Kidney capillary endothelial cell (primary cell): ENCODE measurements around the gene MMP17.
A peak's percentile ranks its signal among the peaks of the same experiment; 100 is the strongest.

ENCODE experiments used
- DNase-seq: peaks from one replicate; pipeline ENCODE4 v3.0.0-alpha.2; 2018; ENCODE audit warnings: low spot score

The MMP17 gene

DNA sequence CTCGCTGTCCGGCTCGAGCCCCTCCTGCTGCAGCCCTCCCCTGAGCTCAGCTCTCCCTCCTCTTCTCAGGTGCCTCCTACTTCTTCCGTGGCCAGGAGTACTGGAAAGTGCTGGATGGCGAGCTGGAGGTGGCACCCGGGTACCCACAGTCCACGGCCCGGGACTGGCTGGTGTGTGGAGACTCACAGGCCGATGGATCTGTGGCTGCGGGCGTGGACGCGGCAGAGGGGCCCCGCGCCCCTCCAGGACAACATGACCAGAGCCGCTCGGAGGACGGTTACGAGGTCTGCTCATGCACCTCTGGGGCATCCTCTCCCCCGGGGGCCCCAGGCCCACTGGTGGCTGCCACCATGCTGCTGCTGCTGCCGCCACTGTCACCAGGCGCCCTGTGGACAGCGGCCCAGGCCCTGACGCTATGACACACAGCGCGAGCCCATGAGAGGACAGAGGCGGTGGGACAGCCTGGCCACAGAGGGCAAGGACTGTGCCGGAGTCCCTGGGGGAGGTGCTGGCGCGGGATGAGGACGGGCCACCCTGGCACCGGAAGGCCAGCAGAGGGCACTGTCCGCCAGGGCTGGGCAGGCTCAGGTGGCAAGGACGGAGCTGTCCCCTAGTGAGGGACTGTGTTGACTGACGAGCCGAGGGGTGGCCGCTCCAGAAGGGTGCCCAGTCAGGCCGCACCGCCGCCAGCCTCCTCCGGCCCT is 22.8 kb downstream of the MMP17 start:
- peak; percentile 31 for DNase-seq

DNA sequence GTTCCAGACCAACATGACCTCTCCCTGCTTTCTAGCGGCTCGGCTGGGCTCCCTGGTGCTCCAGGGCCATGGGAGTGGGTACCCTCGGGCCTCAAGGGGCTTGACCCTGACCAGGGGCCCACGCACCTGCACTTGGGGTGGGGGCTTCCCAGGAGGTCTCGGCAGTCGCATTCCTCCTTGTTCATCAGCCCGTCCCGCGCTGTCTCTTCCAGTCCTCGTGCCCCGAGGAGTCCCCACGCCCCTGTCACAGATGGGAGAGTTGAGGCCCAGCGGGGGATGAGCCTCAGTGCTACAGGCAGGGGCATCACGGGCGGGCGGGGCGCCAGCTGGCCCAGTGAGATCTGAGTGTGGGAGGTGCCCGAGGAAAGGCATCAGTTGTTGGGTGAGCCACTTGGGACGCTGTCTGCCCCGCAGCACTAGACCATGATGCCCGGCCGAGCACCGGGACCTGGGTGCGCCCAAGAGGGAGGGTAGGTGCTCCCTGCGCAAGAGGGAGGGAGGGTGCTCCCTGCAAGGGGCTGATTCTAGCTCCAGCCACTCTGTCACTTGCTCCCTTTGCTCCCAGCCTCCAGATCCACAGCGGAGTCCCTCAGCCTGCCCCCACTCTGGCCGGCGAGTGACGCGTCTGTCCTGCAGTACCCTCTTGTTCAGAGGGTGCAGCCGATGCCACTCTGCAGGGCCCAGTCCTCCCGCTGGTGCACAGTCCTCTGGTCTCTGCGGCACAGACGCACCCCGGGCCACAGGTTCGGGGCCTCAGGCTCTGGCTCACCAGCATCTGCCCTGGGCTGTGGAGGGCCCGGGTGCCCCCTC is 23.8 kb downstream of the MMP17 start:
- no peak for DNase-seq

DNA sequence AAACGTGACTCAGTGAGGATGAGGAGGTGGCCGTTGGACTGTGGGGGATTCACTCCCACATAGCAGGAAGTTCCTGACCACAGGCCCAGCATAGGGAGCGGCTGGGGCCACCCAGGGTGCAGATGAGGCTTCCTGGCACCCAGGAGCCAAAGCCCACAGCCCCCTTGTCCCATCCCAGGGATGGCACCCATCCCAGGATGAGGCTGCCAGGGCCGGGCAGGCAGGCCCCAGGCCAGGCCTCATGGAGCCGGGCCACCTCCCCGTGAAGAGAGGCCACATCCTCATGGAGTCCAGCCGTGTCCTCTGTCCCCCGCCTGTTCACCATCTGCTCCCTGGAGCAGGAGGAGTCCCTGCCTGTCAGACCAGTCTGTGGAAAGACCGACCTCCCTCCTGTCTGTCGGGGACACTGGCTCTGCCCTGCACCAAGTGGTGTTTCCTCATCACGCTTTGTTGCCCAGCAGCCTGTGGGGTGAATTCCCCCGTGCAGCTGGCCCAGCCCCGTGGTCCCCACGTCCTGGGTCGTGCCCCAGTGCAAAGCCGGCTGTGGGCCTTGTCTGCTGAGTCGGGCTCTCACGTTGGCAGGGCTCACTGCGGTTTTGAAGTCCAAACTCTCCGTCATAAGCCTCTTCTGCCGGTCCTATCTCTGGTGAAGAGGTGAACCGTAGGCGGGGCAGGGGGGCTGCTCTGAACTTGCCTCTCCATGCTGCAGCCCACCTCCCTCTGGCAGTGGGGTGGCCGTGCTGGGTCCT is 24.5 kb downstream of the MMP17 start:
- DNase-seq, result no peak

DNA sequence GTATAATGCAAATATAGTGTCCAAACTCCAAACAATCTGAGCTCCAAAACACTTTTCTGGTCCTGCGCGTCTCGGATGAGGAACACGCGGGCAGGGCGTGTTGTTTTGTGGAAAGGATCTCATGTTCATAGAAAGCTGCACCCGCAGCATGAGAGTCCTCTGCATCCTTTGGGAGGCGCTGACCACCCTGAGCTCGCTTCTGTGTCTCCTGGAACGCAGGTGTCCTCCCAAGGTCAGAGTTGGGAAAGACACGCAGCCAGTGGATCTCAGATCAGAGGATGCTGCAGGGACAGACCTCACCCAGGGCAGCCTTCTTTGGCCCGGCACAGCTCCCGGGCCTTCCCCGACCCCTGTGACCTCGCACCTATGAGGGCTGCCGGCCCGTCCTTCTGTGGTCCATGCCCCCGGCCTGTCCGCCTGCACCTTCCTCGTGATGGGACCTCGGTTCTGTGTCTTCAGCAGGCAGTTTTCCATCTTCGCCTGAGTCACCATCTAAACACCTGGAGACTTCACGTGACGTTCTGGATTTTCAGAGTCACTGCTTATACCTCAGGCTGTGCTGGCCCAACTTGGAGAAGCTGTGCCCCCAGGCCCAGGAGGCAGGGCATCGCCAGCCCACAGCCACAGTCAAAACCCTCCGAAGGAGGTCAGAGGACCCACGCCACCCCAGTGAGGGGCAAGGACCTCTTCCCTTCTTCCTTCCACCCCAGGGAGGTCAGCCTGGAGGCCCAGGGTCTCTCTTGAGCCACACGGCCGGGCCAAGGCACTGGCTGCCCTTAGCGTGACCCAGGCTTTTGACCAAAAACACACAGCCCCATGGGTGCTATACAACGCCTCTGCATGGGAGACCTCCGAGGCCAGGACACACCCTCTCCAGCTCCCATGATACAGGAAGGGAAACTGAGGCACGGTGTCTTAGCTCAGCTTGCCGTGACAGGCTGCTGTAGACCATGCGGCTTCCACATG is 25.9 kb downstream of the MMP17 start:
- DNase-seq, result no peak

DNA sequence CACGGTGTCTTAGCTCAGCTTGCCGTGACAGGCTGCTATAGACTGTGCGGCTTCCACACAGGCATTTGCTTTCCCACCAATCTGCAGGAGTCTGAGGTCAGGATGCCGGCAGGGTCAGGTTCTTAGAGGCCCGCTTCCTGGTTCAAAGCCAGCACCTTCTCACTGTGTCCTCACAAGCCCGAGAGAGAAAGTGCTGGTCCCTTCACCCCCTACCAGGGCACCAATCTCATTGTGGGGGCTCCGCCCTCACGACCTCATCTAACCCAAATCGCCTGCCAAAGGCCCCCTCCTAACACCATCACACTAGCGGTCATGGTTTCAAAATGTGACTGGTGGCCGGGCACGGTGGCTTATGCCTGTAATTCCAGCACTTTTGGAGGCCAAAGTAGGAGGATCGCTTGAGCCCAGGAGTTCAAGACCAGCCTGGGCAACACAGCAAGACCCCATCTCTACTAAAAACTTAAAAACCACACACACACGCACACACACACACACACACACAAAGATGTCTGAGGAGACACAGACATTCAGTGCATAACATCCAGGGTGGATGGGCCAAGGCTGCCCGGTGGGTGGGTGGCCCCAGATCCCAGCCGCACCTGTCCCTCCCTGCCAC is 26.8 kb downstream of the MMP17 start:
- DNase-seq, result no peak

DNA sequence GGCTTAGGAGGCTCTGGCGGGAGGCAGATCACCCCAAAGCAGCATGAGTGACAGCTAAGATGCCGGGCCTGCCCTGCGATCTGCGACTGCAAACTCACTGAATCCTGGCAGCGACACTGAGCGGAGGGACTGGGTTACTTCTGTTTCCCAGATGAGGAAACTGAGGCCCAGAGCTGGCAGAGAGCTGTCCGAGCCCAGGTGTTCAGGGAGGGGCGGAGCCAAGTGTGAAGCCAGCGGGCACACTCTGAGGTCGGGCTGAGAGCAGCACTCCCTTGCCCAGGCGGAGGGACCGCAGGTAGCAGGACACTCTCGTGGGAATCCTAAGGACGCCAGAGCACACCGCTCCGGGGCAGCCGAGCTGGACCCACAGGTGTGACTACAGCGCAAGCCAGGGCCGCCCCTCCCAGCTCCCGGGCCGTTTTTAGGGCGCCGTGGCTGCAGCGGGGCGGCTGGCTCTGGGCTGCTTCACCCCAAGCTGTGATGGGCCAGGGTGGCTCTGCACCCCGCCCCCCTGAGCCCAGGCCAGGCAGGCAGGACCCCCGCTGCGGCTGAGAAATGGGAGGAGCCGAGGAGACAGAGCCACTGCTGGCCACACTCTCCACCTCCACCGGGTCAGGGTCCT is 27.4 kb downstream of the MMP17 start:
- DNase-seq, result no peak

DNA sequence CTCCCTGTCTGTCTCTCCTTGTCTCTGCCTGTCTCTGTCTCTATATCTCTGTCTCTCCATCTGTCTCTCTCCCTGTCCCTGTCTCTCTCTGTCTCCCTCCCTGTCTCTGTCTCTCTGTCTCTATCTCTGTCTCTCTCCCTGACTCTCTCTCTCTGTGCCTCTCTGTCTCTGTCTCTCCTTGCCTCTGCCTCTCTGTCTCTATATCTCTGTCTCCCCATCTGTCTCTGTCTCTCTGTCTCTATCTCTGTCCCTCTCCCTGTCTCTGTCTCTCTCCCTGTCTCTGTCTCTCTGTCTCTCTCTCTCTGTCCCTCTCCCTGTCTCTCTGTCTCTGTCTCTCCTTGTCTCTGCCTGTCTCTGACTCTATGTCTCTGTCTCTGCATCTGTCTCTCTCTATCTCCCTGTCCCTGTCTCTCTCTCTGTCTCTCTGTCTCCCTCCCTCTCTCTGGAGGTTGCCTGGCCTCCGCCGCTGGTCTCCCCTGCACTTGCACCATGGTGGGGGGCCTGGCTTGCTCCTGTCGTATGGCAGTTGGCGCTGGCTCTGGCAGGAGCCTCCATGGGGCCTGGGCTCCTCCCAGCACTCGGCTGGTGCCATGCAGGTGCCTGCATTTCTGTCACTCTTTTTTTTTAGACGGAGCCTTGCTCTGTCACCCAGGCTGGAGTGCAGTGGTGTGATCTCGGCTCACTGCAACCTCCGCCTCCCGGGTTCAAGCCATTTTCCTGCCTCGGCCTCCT is 28.3 kb downstream of the MMP17 start:
- DNase-seq, result no peak

DNA sequence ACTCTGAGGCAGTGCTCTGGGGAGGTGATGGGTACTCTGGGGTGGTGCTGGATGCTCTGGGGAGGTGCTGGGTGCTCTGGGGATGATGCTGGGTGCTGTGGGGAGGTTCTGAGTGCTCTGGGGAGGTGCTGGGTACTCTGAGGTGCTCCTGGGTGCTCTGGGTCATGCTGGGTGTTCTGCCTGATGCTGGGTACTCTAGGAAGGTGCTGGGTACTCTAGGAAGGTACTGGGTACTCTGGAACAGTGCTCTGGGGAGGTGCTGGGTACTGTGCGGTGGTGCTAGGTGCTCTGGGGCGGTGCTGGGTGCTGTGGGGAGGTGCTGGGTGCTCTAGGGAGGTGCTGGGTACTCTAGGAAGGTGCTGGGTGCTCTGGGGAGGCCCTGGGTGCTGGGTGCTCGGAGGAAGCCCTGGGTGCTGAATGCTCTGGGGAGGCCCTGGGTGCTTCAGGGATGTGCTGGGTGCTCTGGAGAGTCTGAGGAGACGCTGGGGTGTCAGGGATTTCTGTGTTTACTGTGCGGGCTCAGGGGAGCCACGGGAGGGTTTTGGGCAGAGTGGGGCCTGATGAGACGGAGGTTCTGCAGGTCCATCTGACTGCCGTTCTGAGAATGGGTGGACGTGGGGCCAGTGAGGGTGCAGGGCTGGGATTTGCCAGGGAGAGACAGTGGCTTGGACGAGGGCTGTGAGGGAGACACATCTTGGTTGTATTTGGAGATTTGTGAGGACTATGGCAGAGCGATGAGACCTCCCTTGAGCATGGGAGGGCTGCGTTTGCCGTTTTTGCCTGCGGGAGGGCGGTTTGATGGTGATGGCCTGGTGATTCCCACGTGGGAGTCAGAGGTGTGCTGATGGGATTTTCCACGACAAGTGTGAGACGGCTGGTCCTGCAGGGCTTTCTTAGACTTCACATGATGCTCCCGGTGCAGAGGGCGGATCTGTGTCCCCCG is 30.0 kb downstream of the MMP17 start:
- no peak for DNase-seq

DNA sequence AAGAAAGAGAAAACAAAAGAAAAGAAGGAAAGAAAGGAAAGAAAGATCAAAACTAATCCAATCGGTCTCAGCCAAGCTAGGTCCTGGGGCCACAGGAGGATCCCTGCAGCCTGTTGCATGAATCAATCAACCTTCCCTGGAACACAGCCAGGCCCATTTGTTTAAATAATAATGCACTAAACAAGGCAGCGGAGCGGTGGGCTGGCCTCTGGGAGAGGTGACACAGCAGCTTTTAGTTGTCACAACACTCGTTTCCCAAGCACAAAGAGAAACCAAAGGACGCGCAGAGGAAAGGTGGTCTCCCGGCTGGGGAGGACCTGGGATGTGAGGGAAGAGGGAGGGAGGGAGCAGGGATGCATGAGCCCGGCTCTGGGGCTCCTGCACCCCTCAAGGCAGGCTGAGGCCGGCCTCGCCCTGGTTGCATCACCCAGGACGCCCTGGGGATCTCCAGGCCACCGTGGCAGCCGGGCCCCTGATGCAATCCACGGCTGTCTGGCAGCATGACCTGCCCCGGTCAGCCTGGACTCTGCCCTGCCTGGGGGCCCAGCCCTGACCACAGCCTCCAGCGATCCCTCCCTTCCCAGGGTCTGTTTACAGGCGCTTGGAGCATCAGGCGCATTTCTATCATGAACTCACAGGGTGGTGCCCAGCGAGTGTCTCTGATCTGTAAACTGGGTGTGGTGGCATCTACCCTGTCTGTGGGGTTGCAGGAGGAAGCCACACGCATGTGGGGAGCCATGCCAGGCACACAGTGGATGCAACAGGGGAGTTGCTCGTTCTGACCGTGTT is 32.5 kb downstream of the MMP17 start:
- DNase-seq, result peak; percentile 54

DNA sequence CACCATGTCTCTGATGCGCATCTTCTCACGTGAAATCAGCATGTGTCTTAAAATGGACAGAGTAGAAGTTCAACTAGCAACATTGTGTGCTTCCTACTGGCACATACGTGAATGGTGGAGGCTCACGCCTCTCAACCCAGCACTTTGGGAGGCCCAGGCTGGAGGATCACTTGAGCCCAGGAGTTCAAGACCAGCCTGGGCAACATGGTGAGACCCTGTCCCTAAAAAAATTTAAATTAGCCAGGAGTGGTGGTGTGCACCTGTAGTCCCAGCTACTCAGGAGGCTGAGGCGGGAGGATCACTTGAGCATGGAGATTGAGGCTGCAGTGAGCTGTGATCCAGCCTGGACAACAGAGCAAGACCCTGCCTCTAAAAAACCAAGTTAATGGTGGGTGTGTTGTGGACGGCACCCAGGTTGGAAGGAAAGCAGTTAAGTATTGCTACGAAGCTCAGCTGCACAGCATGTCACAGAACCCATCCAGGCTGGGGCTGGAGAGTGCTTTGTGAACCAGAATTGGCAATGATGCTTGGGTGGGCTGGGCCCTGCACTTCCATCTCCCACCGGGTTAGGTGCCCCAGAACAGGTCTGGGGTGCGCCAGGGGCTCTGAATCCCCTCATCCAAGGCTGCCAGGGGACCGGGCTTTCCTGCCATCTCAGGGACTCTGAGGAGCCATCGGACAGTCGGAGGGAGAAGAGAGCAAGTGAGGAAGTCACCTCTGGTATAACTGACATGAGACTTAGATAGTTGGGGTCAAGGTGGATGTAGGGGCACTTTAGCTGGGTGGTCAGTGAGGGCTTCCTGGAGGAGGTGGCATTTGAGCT is 33.3 kb downstream of the MMP17 start:
- no peak for DNase-seq

DNA sequence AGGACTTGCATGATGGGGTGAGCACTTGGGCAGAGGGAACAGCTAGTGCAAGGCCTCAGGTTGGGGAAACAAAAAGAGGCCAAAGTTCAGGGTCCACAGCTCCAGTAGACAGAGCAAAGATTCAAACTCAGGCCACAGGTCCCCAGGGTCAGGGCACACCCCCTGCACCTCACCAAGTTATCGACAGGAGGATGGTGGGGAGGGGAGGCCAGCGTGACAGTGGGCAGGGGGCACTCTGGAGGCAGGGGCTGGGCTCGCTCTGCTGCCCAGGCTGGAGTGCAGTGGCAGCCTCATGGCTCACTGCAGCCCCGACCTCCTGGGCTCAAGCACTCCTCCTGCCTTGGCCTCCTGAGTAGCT is 33.9 kb downstream of the MMP17 start:
- no peak for DNase-seq

DNA sequence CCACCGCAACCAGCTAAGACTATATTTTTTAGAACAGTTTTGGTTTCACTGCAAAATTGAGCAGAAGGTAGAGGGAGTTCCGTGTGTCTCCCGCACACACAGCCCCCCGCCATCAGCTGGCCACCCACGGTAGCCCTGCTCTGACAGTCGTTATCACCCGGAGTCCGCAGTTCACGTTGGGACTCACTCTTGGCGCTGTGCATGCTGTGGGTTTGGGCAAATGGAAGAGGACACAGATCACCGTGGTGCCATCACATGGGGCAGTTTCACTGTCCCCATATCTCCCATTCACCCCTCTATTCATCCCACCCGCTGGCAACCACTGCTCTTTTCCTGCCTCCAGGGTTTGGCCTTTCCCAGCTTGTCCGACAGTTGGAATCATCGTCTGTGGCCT is 34.4 kb downstream of the MMP17 start:
- DNase-seq, result no peak

DNA sequence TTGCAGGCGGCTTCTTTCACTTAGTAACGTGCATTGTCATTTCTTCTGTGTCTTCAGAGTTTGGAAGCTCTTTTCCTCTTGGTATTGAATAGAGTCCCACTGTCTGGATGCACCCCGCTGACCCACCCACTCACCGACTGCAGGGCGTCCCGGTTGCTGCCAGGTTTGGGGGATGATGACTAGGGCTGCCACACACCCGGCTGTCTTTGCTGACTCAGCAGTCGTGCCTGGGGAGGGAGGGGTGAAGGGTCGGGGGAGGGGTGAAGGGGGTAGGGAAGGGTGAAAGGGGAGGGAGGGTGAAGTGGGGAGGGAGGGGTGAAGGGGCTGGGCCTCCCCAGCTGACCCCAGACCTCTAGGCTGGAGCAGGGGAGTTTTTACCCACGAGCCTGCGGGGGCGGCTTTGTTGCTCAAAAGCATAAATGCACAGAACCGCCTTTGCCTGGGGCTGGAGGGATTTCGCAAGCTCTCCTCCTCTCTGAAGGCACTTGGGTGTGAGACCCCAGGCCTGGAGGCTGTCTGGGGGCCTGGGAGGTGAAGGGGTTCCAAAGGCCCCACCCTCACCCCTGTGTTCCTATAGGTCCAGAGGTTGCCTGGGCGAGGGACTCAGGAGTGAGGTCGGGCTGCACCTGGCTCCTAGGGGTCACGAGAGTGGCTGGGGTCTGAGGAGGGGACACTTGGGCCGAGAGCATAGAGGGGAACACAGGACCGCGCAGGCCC is 35.0 kb downstream of the MMP17 start:
- no peak for DNase-seq

DNA sequence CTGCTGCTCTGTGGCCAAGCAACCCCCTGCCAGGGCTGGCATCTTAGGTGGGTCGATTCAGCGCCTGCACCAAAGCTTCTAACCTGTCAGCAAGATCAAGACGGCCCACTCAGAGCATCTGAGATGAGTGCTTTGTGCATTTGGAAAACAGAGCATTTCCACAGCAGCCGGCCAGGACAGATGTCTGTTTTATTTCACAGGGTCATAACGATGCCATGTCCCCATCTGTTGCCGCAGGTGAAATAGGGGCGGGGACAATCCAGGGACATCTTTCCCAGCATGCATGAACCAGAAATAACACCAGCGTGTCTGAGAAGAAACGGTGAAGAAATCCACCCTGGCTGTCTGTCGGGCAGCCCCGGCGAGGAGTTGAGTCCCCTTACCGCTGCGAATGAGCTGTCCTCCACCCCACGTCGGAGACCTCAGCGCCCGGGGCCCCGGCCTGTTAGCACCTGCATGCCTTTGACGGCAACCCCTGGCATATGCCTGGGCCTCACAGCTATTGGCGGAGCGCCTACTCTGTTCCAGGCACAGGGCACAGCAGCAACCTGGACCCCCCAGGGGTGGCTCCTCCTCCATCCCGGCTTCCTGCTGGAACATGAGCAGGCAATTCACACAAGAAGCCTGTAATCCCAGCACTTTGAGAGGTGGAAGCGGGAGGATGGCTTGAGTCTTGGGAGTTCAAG is 35.7 kb downstream of the MMP17 start:
- DNase-seq, result no peak

DNA sequence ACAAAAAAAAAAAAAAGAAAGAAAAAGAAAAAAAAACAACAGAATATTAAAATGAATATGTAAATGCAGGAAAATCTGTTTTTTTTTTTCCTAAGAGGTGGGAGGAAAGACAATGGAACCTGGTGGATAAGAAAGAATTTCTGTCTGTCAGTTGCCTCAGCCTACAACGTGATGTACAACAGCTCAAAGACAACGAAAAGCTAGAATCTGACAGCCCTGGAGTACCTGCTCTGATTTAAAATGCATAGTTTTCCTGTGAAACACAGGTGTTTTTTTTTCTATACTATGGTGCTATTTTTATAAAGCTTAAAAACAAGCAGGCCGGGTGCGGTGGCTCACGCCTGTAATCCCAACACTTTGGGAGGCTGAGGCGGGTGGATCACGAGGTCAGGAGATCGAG is 36.3 kb downstream of the MMP17 start:
- DNase-seq, result no peak
